PC-3 (cell line): ENCODE data around the gene RNF181. TPM values are rescaled to one million over a fixed set of nuclear protein-coding genes. Genes with fewer than 3 reads are reported as not detected.

Experiments used
- ATAC-seq: fragments of 200-7000 bp; cut with Tn5 transposase; 2 replicates; pipeline ENCODE4 v1.9.1; 2020; ENCODE audit warnings: mild to moderate bottlenecking, moderate library complexity
- BruUV-seq: library from RNA; stranded (reverse); fragments of 400-500 nt; replicated peaks from 2 replicates; lab custom pipeline; 2021; lab: Mats Ljungman, UMichigan
- CTCF ChIA-PET: fragments of 300-600 bp; sonication (Branson Sonifier 250); formaldehyde crosslinking; loops from one replicate; lab custom pipeline; 2022; ENCODE audit warnings: antibody characterized with exemption; lab: Charles Lee
- POLR2A ChIA-PET: fragments of 300-600 bp; sonication (Branson Sonifier 250); formaldehyde crosslinking; loops from one replicate; lab custom pipeline; 2022; ENCODE audit warnings: antibody characterized with exemption; ENCODE audit not compliant: unreplicated experiment; lab: Charles Lee
- DNase-seq: peaks from one replicate; pipeline ENCODE4 v3.0.0-alpha.2; 2015
- H2AFZ ChIP-seq: fragments of 300-600 bp; sonication (generic); 2 replicates; pipeline ENCODE4 v1.6.0; 2016; ENCODE audit warnings: antibody characterized with exemption, low read length
- H3F3A ChIP-seq: fragments of 300-600 bp; sonication (generic); one replicate; pipeline ENCODE4 v1.6.0; 2017; ENCODE audit warnings: antibody characterized with exemption, low read length, control low read depth, mild to moderate bottlenecking; ENCODE audit not compliant: unreplicated experiment
- H3K27ac ChIP-seq: fragments of 300-600 bp; sonication (generic); 2 replicates; pipeline ENCODE4 v1.5.1; 2016; ENCODE audit warnings: mild to moderate bottlenecking, low read length
- H3K27me3 ChIP-seq: fragments of 300-600 bp; sonication (generic); 2 replicates; pipeline ENCODE4 v1.6.1; 2016; ENCODE audit warnings: low read length, mixed read lengths
- H3K36me3 ChIP-seq: fragments of 300-600 bp; sonication (generic); 2 replicates; pipeline ENCODE4 v1.6.1; 2016; ENCODE audit warnings: low read depth, mixed run types, low read length, mixed read lengths
- H3K4me1 ChIP-seq: fragments of 300-600 bp; sonication (generic); 2 replicates; pipeline ENCODE4 v1.5.1; 2016; ENCODE audit warnings: low read length; ENCODE audit not compliant: insufficient read depth
- H3K4me2 ChIP-seq: fragments of 300-600 bp; sonication (generic); 2 replicates; pipeline ENCODE4 v1.6.0; 2016; ENCODE audit warnings: low read length
- H3K4me3 ChIP-seq: fragments of 300-600 bp; sonication (generic); 2 replicates; pipeline ENCODE4 v1.5.1; 2016; ENCODE audit warnings: mild to moderate bottlenecking, low read length, mixed read lengths
- H3K79me2 ChIP-seq: fragments of 300-600 bp; sonication (generic); 2 replicates; pipeline ENCODE4 v1.6.1; 2017; ENCODE audit warnings: low read length, mixed read lengths
- H3K9ac ChIP-seq: fragments of 300-600 bp; sonication (generic); 2 replicates; pipeline ENCODE4 v1.6.0; 2016; ENCODE audit warnings: mild to moderate bottlenecking, low read length
- H3K9me2 ChIP-seq: fragments of 300-600 bp; sonication (generic); replicated peaks from 2 replicates; pipeline ENCODE4 v1.6.1; 2016; ENCODE audit warnings: mixed run types, low read length, mixed read lengths
- H3K9me3 ChIP-seq: fragments of 300-600 bp; sonication (generic); 2 replicates; pipeline ENCODE4 v1.6.1; 2016; ENCODE audit warnings: low read length, mixed read lengths
- H4K20me1 ChIP-seq: fragments of 300-600 bp; sonication (generic); 2 replicates; pipeline ENCODE4 v1.6.1; 2016; ENCODE audit warnings: low read length, mixed read lengths
- CTCF ChIP-seq: fragments of 300-600 bp; sonication (generic); conservative IDR thresholded peaks from 2 replicates; pipeline ENCODE4 v1.5.1; 2017; ENCODE audit warnings: antibody characterized with exemption, low read depth, mild to moderate bottlenecking, low read length
- EZH2 ChIP-seq: fragments of 300-600 bp; sonication (generic); IDR thresholded peaks from one replicate; pipeline ENCODE4 v1.6.1; 2017; ENCODE audit warnings: antibody characterized with exemption, mild to moderate bottlenecking, low read length; ENCODE audit not compliant: unreplicated experiment
- EZH2phosphoT487 ChIP-seq: fragments of 300-600 bp; sonication (generic); IDR thresholded peaks from 2 replicates; pipeline ENCODE4 v1.6.1; 2018; ENCODE audit warnings: mild to moderate bottlenecking, antibody characterized with exemption, low read length, borderline replicate concordance
- intact Hi-C: fragments of 100-400 bp; cut with micrococcal nuclease; formaldehyde crosslinking; loops from 2 replicates; pipeline ENCODE4 v1.9.0; 2023
- total RNA-seq: library from RNA; depleted of rRNA; stranded (reverse); fragments of >200 nt; gene quantifications from 2 replicates; pipeline ENCODE4 v1.2.3, GENCODE V29; 2014

The RNF181 gene
- total RNA-seq, 1 experiment from 2014 or later: 225 TPM

GRCh38 chr2:85607268-85608215, 12.0 kb downstream of the RNF181 start:
- TF ChIP-seq EZH2 (no peak), EZH2phosphoT487 (no peak), CTCF (no peak)
- H3K36me3 ChIP-seq: peaks cover 5% of the 10 kb centered on the region; the same call in 1 of the 2 replicates
- H3K27me3 ChIP-seq: no peaks in the 10 kb centered on the region
- BruUV-seq: no TSS peak
- intact Hi-C loops: no loop called here
- POLR2A ChIA-PET: no interaction called here
- CTCF ChIA-PET: no interaction called here
- no peak overlapping the region for H2AFZ ChIP-seq
- DNase-seq: no peak
- peaks cover 34% of the 10 kb centered on the region for H3K79me2 ChIP-seq
- ATAC-seq: no peak
- no peak overlapping the region for H3K4me3 ChIP-seq
- peaks cover 13% of the 10 kb centered on the region for H3K4me1 ChIP-seq
- H3K27ac ChIP-seq: no peak overlapping the region
- no peaks in the 10 kb centered on the region for H4K20me1 ChIP-seq
- no peaks in the 10 kb centered on the region for H3F3A ChIP-seq
- no peak overlapping the region for H3K9ac ChIP-seq
- H3K4me2 ChIP-seq: no peak overlapping the region
- H3K9me3 ChIP-seq: no peaks in the 10 kb centered on the region
- H3K9me2 ChIP-seq: no peaks in the 10 kb centered on the region

DNA sequence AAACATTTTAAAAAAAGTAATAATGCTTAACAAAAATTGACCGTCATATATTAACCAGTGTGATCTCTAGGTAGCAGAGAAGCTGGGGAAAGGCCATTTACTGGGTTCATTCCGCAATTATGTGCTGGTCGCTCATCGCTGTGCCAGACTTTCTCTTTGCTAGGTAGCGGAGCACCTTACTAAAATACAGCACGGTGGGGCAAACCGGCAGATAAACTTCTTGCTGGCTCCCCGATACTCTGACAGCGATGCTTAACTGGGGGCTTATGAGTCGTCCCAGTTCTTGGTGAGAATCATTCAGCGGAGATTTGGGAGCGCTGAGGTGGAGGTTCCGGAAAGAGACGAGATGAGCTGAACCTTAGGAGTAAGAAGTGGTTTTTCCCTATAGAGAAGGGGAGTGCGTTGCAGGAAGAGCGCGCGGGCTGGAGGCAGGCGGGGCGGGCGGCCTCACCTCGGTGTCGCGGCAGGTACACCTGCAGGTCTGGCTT, 15.7 kb downstream of the RNF181 start:
- Histone ChIP-seq H3K27me3 (no peaks in the 10 kb centered on the region), H3K9me3 (no peaks in the 10 kb centered on the region), H4K20me1 (no peaks in the 10 kb centered on the region), H2AFZ (peak overlapping the region; percentile 95), H3K27ac (peak overlapping the region; percentile 48), H3K4me1 (peaks cover 9% of the 10 kb centered on the region), H3K9ac (peak overlapping the region; percentile 89), H3K9me2 (no peaks in the 10 kb centered on the region), H3K4me2 (peak overlapping the region; percentile 98), H3F3A (no peaks in the 10 kb centered on the region), H3K79me2 (peaks cover 37% of the 10 kb centered on the region), H3K36me3 (peaks cover 5% of the 10 kb centered on the region; the same call in 1 of the 2 replicates), H3K4me3 (peak overlapping the region; percentile 86)
- ChIA-PET POLR2A (interaction anchor here (0.6 to 1.3 kb wide), 3 partner anchors 16 to 635 kb away, joined by 4 to 11 read pairs (median 11); partner anchors contain the start of gene RNF181), CTCF (no interaction called here)
- TF ChIP-seq EZH2 (no peak), CTCF (no peak), EZH2phosphoT487 (no peak)
- ATAC-seq: peak; percentile 40
- intact Hi-C loops: loop anchor here (1.0 to 5.0 kb wide), 2 partner anchors 9 to 496 kb away; partner anchors contain the start of genes POLR1A, PTCD3 and TMEM150A
- TSS peak; percentile 33 for BruUV-seq
- DNase-seq: no peak
